Measurements from ENCODE around the gene ACOT13. TPM values are rescaled to one million over a fixed set of nuclear protein-coding genes. Genes with fewer than 3 reads are reported as not detected.
"Not testable (repeated sequence)": the region's sequence is repeated elsewhere in the genome, so short reads cannot be mapped to it uniquely, and the experiment has no call there.

ACOT13 gene
- total RNA-seq, 2 experiments from 2014 or later, result 34.0 to 36.1 TPM

DNA sequence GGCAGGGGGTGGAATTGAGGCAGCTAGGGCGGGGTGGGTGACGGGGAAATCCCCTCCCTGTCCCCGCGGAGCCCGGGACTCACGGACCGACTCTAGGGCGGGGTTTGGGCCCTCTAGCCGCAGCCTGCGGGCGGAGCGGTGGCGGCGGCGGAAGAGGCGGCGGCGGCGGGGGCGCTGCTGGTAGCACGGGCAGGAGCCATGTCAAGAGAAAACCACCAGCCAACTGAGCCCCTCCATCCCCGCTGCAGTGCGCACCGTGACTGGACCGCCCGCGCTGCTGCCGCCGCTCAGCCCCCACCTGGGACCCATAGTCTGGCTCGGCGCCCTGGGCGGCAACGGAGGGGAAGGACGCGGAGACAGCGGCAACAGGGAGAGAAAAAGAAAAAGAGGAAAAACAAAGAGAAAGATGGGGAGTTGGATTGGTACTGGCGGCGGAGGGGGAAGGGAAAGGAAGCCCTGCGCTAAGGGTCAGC lies 53.3 kb downstream of the ACOT13 start:
- peaks cover 36% of the 10 kb centered on the region for H3K4me1 Mint-ChIP-seq (ENCODE audit: low read depth)
- intact Hi-C loops (cut with micrococcal nuclease), result loop anchor here (1.0 to 2.0 kb wide), 4 partner anchors 8 to 295 kb away; partner anchors contain the start of gene RIPOR2
- no peaks in the 10 kb centered on the region for H3K27me3 Mint-ChIP-seq (ENCODE audit: low read depth)
- CTCF ChIA-PET, result interaction anchor here (2.1 kb wide), 1 partner anchor 13 kb away, joined by 10 read pairs; no protein-coding TSS in a partner anchor
- H3K36me3 Mint-ChIP-seq (ENCODE audit: low read depth), result peaks cover 44% of the 10 kb centered on the region
- peak; percentile 80 for DNase-seq
- peak overlapping the region; percentile 99 for H3K4me3 Mint-ChIP-seq
- H3K9me3 Mint-ChIP-seq, result no peaks in the 10 kb centered on the region
- peak overlapping the region; percentile 95 for H3K27ac Mint-ChIP-seq

DNA sequence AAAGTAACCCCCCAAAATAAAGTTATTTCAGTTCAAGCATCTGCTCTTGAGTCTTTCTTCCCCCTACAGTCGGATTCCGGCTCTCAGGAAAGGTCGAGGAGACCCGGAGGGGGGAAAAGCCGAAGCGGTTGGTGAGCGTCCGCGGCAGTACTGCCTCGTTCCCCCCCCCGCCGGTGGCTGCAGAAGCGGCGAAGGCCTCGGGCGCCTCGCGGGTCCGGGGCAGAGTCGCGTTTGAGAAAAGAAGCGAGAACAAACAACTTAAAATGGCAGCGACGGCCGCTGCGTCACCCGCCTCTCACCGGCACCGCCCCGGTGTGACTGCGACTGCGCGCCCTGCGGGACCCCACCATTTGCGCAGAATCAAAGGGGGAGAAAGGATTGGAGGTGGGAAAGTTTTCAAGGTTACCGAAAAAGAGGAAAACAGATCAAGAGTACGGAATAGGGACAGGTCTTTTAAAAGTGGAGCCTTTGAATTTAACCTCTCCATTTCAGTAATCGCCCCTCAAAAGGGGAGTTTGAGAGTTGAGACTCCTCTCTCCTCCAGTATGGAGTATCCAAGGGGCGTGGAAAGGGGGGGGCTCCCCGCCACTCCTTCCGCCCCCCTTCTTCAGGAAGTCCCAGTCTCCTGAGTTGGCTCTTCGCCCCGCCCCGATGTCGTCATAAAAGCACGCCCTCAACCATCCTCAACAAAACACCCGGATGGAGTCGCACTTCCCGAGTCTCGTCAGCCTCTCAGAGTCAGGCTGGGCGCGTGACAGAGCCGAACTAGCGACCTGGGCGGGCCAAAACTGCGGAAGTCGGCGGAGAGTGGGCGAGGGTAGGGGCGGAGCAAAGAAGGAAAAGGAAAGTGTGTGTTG lies 54.0 kb downstream of the ACOT13 start:
- H3K27ac Mint-ChIP-seq, result peak overlapping the region; percentile 95
- intact Hi-C loops (cut with micrococcal nuclease), result loop anchor here (1.0 to 2.0 kb wide), 10 partner anchors 9 to 417 kb away; partner anchors contain the start of genes RIPOR2 and TDP2

DNA sequence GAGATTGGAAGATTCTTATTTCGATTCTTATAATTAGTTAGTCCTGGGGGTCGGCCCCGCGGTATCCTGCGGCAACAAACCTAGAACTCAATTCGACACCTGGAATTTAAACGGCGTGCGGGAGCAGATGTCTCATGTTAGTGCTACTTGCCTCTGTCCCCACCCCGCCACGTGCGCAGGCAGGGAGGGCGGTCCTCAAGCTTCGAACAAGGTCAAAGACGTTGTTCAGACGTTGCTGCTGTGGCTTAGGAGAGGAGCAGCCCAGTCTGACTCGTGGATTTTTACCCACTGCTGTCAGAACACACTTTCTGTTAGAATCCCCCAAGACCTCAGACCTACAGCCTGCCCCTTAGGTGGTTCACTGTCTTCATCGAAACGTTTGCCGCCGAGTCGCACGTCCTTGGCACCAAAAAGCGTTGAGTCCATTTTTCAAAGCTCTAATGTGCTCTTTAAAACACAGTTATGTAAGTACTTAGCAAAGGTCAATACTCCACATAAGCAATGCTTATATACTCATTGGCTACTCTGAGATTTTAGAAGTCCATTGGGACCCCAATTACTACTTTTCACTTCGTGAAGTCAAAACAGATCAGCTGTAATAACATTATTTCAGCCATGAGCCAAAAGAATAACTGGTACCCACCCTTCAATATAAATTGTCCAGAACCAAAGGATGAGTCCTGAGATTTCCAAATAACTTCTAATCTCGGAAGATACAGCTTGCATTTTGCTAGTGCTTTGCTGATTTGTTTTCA lies 54.8 kb downstream of the ACOT13 start:
- Mint-ChIP-seq H3K36me3 (ENCODE audit: low read depth) (peaks cover 31% of the 10 kb centered on the region), H3K27ac (peak overlapping the region; percentile 95), H3K4me3 (peak overlapping the region; percentile 99), H3K4me1 (ENCODE audit: low read depth) (peaks cover 21% of the 10 kb centered on the region), H3K9me3 (no peaks in the 10 kb centered on the region), H3K27me3 (ENCODE audit: low read depth) (no peaks in the 10 kb centered on the region)
- DNase-seq, result no peak
- CTCF ChIA-PET, result interaction anchor here (1.3 kb wide), 1 partner anchor 9 kb away, joined by 3 read pairs; no protein-coding TSS in a partner anchor
- intact Hi-C loops (cut with micrococcal nuclease), result loop anchor here (1.0 to 2.0 kb wide), 8 partner anchors 22 to 417 kb away; partner anchors contain the start of genes RIPOR2 and TDP2

More for the DNA sequence above, 54.0 kb downstream of the ACOT13 start:
- H3K9me3 Mint-ChIP-seq, result no peaks in the 10 kb centered on the region
- peaks cover 29% of the 10 kb centered on the region for H3K4me1 Mint-ChIP-seq (ENCODE audit: low read depth)
- CTCF ChIA-PET, result no interaction called here
- H3K36me3 Mint-ChIP-seq (ENCODE audit: low read depth), result peaks cover 38% of the 10 kb centered on the region
- H3K27me3 Mint-ChIP-seq (ENCODE audit: low read depth), result no peaks in the 10 kb centered on the region
- peak overlapping the region; percentile 99 for H3K4me3 Mint-ChIP-seq
- peak; percentile 100 for DNase-seq

DNA sequence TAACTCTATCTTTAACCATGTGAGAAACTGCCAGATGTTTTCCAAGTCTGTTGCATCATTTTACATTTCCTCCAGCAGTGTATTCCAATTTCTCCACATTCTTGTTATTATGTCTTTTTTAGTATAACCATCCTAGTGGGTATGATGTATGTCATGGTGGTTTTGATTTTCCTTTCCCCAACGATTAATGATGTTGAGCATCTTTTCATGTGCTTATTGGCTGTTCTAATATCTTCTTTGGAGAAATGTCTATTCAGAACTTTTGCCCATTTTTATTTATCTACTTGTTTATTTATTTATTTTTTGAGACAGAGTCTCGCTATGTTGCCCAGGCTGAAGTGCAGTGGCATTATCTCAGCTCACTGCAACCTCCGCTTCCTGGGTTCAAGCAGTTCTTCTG lies 56.4 kb downstream of the ACOT13 start:
- intact Hi-C loops (cut with micrococcal nuclease), result no loop called here
- no peak overlapping the region for H3K27ac Mint-ChIP-seq

DNA sequence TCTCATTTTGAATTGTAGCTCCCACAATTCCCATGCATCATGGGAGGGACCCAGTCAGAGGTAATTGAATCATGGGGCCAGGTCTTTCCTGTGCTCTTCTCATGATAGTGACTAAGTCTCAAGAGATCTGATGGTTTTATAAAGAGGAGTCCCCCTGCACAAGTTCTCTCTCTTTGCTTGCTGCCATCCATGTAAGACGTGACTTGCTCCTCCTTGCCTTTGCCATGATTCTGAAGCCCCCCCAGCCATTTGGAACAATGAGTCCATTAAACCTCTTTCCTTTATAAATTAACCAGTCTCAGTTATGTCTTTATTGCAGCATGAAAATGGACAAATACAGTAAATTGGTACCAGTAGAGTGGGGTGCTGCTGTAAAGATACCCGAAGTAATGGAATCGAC lies 63.8 kb downstream of the ACOT13 start:
- H3K36me3 Mint-ChIP-seq (ENCODE audit: low read depth); DNase-seq; intact Hi-C loops (cut with micrococcal nuclease); H3K4me1 Mint-ChIP-seq (ENCODE audit: low read depth); H3K4me3 Mint-ChIP-seq; H3K27me3 Mint-ChIP-seq (ENCODE audit: low read depth); H3K27ac Mint-ChIP-seq: not testable (repeated sequence)
- peaks cover 21% of the 10 kb centered on the region for H3K9me3 Mint-ChIP-seq
- CTCF ChIA-PET, result interaction anchor here (0.9 kb wide), 1 partner anchor 9 kb away, joined by 3 read pairs; no protein-coding TSS in a partner anchor

More for the DNA sequence above, 56.4 kb downstream of the ACOT13 start:
- no peak for DNase-seq
- no peaks in the 10 kb centered on the region for H3K9me3 Mint-ChIP-seq
- CTCF ChIA-PET, result interaction anchor here (0.6 to 1.8 kb wide), 3 partner anchors 42 to 231 kb away, joined by 3 to 7 read pairs (median 3); no protein-coding TSS in a partner anchor
- peaks cover 8% of the 10 kb centered on the region for H3K4me1 Mint-ChIP-seq (ENCODE audit: low read depth)
- no peak overlapping the region for H3K4me3 Mint-ChIP-seq
- peaks cover 4% of the 10 kb centered on the region for H3K27me3 Mint-ChIP-seq (ENCODE audit: low read depth)
- peaks cover 18% of the 10 kb centered on the region for H3K36me3 Mint-ChIP-seq (ENCODE audit: low read depth)

DNA sequence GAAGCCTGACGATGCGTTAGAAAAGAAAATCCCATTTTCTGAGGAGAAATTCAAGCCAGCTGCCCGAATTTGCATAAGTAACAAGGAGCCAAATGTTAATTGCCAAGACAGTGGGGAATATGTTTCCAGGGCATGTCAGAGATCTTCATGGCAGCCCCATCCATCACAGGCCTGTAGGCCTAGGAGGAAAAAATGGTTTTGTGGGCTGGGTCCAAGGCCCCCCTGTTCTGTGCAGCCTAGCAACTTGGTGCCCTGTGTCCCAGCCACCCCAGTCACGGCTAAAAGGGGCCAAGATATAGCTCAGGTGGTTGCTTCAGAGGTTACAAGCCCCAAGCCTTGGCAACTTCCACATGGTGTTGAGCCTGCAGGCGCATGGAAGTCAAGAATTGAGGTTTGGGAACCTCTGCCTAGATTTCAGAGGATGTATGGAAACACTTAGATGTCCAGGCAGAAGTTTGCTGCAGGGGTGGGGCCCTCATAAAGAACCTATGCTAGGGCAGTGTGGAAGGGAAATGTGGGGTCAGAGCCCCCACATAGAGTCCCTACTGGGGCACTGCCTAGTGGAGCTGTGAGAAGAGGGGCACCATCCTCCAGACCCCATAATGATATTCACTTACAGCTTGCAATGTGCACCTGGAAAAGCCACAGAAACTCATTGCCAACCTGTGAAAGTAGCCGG lies 64.7 kb downstream of the ACOT13 start:
- intact Hi-C loops (cut with micrococcal nuclease); H3K27me3 Mint-ChIP-seq (ENCODE audit: low read depth): not testable (repeated sequence)

DNA sequence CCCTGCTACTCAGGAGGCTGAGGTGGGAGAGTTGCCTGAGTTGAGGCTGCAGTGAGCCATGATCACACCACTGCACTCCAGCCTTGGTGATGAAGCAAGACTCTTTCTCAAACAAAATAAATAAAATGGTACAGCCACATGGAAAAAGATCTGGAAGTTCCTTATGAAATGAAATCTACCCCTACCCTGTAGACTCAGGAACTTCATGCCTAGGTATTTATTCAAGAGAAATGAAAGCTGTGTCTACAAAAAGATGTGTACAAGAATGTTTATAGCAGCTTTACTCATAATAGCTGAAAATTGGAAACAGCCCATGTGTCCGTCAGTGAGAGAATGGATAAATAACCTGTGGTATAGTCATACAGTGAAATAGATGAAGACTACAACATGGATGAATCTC lies 67.3 kb downstream of the ACOT13 start:
- Mint-ChIP-seq H3K9me3 (peaks cover 21% of the 10 kb centered on the region), H3K4me3 (no peak overlapping the region), H3K4me1 (ENCODE audit: low read depth) (peaks cover 3% of the 10 kb centered on the region), H3K36me3 (ENCODE audit: low read depth) (no peaks in the 10 kb centered on the region), H3K27ac (no peak overlapping the region), H3K27me3 (ENCODE audit: low read depth) (no peaks in the 10 kb centered on the region)
- CTCF ChIA-PET, result interaction anchor here (0.6 kb wide), 1 partner anchor 38 kb away, joined by 3 read pairs; no protein-coding TSS in a partner anchor
- DNase-seq, result no peak
- intact Hi-C loops (cut with micrococcal nuclease), result no loop called here

More for the DNA sequence above, 64.7 kb downstream of the ACOT13 start:
- H3K4me3 Mint-ChIP-seq; DNase-seq; H3K36me3 Mint-ChIP-seq (ENCODE audit: low read depth); H3K4me1 Mint-ChIP-seq (ENCODE audit: low read depth); CTCF ChIA-PET; H3K27ac Mint-ChIP-seq: not testable (repeated sequence)
- peaks cover 21% of the 10 kb centered on the region for H3K9me3 Mint-ChIP-seq

DNA sequence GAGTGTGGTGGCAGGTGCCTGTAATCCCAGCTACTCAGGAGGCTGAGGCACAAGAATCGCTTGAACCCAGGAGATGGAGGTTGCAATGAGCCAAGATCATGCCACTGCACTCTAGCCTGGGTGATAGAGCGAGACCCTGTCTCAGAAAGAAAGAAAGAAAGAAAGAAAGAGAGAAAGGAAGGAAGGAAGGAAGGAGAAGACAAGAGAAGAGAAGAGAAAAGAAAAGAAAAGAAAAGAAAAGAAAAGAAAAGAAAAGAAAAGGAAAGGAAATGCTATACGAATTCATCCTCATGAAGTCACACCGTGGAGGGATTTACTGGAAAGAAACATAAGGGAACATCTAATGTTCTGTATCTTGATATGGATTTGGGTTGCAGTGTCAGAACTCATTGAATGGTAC lies 67.8 kb downstream of the ACOT13 start:
- H3K4me1 Mint-ChIP-seq (ENCODE audit: low read depth); DNase-seq; intact Hi-C loops (cut with micrococcal nuclease); H3K4me3 Mint-ChIP-seq; H3K27me3 Mint-ChIP-seq (ENCODE audit: low read depth); H3K27ac Mint-ChIP-seq; H3K36me3 Mint-ChIP-seq (ENCODE audit: low read depth): not testable (repeated sequence)
- CTCF ChIA-PET, result interaction anchor here (0.6 to 0.7 kb wide), 2 partner anchors 37 to 151 kb away, joined by 3 read pairs; no protein-coding TSS in a partner anchor
- peaks cover 21% of the 10 kb centered on the region for H3K9me3 Mint-ChIP-seq

DNA sequence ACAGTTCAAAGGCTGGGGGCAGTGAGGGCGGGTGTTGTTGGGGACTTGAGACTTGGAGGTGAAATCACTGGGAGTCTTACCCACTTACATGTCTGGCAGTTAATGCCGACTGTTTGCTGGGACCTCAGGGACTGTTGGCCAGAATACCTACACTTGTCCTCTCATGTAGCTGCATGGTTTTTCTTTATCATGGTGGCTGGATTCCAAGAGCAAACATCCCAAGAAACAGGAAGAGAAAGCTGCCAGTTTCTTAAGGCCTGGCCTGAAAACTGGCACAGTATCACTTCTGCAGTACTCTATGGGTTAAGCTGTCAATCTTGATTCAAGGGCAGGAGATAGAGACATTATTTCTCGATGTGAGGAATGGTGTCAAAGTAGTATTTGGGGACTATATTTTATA lies 71.9 kb downstream of the ACOT13 start:
- Mint-ChIP-seq H3K4me3 (no peak overlapping the region), H3K4me1 (ENCODE audit: low read depth) (peaks cover 21% of the 10 kb centered on the region), H3K27ac (no peak overlapping the region), H3K9me3 (no peaks in the 10 kb centered on the region), H3K36me3 (ENCODE audit: low read depth) (no peaks in the 10 kb centered on the region), H3K27me3 (ENCODE audit: low read depth) (no peaks in the 10 kb centered on the region)
- intact Hi-C loops (cut with micrococcal nuclease), result no loop called here
- CTCF ChIA-PET, result interaction anchor here (0.6 to 1.3 kb wide), 3 partner anchors 15 to 350 kb away, joined by 3 read pairs; no protein-coding TSS in a partner anchor
- no peak for DNase-seq

DNA sequence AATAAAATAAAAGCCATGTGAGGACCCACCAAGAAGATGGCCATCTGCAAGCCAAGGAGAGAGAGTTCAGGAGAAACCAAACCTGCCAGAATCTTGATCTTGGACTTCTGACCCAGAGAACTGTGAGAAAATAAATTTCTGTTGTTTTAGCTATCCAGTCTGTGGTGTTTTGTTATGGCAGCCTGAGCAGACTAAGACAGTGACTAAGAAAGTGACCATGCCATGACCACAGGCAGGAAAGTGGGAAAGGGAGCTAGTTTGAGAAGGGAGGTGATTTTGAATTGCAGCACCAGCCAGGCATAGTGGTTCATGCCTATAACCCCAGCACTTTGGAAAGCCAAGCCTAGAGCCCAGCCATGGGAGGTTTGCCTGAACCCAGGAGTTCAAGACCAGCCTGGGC lies 74.0 kb downstream of the ACOT13 start:
- DNase-seq, result no peak
- H3K27me3 Mint-ChIP-seq (ENCODE audit: low read depth), result no peaks in the 10 kb centered on the region
- no peaks in the 10 kb centered on the region for H3K36me3 Mint-ChIP-seq (ENCODE audit: low read depth)
- H3K27ac Mint-ChIP-seq, result no peak overlapping the region
- no peak overlapping the region for H3K4me3 Mint-ChIP-seq
- CTCF ChIA-PET, result interaction anchor here (0.6 kb wide), 1 partner anchor 33 kb away, joined by 4 read pairs; no protein-coding TSS in a partner anchor
- H3K4me1 Mint-ChIP-seq (ENCODE audit: low read depth), result peaks cover 28% of the 10 kb centered on the region
- no peaks in the 10 kb centered on the region for H3K9me3 Mint-ChIP-seq
- intact Hi-C loops (cut with micrococcal nuclease), result no loop called here

DNA sequence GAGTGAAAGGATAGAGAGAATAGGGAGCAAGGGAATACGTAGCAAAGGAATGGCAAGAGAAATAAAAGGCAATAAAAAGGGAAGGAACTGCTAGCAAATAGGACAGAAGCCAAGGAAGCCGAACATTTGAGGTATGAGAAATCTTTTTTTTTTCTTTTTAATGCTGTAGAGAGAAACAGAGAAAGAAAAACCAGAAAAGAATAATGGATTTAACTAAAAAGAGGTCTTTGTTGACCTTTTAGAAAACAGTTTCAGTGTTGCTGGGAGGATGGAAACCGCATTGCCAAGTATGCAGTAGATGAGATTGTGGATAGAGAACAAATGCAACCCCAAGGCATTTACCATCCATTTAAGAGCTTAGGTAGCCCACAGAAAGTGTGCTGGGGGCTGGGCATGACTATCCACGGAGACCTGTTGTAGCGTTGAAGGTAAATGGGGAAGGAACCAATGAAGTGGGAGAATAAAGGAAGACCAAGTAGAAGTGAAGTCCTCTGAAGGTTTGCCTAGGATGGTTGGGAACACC lies 75.4 kb downstream of the ACOT13 start:
- CTCF ChIA-PET, result interaction anchor here (1.0 to 1.6 kb wide), 4 partner anchors 17 to 276 kb away, joined by 3 to 8 read pairs (median 3); no protein-coding TSS in a partner anchor
- Mint-ChIP-seq H3K27me3 (ENCODE audit: low read depth) (no peaks in the 10 kb centered on the region), H3K27ac (no peak overlapping the region), H3K4me1 (ENCODE audit: low read depth) (peaks cover 28% of the 10 kb centered on the region), H3K36me3 (ENCODE audit: low read depth) (no peaks in the 10 kb centered on the region), H3K4me3 (no peak overlapping the region), H3K9me3 (no peaks in the 10 kb centered on the region)
- intact Hi-C loops (cut with micrococcal nuclease), result loop anchor here (2.0 kb wide), 1 partner anchor 75 kb away; the partner anchor contains the start of genes ACOT13 and TDP2
- no peak for DNase-seq

Measured in activated naive CD4-positive, alpha-beta T cell treated with anti-CD3 and anti-CD28 coated beads for 36 hours (primary cell).